Heart left ventricle (tissue), 16 donors: ENCODE measurements around the gene UBE2A. TPM values are rescaled to one million over a fixed set of nuclear protein-coding genes. Genes with fewer than 3 reads are reported as not detected.

Experiments used
- ATAC-seq, 4 donors: fragments of 200-7000 bp; cut with Tn5 transposase; one replicate each; pipeline ENCODE4 v1.9.1; 2020 to 2022; ENCODE audit warnings: moderate library complexity in 4 of 4, mild to moderate bottlenecking in 3 of 4, moderate number of reproducible peaks in 1 of 4
- DNase-seq, 5 donors: peaks; one replicate each; pipeline ENCODE4 v3.0.0-alpha.2; 2020
- H3K27ac ChIP-seq, 12 donors: fragments of 200-600 bp; sonication (generic) in 4 of 12; one replicate each; pipeline versions ENCODE4 v1.5.0 to v1.8.0; 2016 to 2022; ENCODE audit warnings: mild to moderate bottlenecking in 2 of 12
- H3K27me3 ChIP-seq, 9 donors: fragments of 200-600 bp; sonication (generic) in 2 of 9; one replicate each; pipeline versions ENCODE4 v1.5.1 to v1.8.0; 2016 to 2022; ENCODE audit warnings: mild to moderate bottlenecking in 3 of 9
- H3K36me3 ChIP-seq, 9 donors: fragments of 200-600 bp; sonication (generic) in 2 of 9; one replicate each; pipeline versions ENCODE4 v1.5.0 to v1.8.0; 2018 to 2022; ENCODE audit warnings: mild to moderate bottlenecking in 2 of 9
- H3K4me1 ChIP-seq, 12 donors: fragments of 200-600 bp; sonication (generic) in 4 of 12; one replicate each; pipeline versions ENCODE4 v1.5.0 to v1.8.0; 2016 to 2022; ENCODE audit warnings: mild to moderate bottlenecking in 3 of 12
- H3K4me3 ChIP-seq, 12 donors: fragments of 200-600 bp; sonication (generic) in 4 of 12; one replicate each; pipeline versions ENCODE4 v1.5.0 to v1.8.0; 2017 to 2022; ENCODE audit warnings: mild to moderate bottlenecking in 9 of 12, moderate library complexity in 4 of 12
- H3K9me3 ChIP-seq, 12 donors: fragments of 200-600 bp; sonication (generic) in 4 of 12; one replicate each; pipeline versions ENCODE4 v1.5.0 to v1.8.0; 2016 to 2022; ENCODE audit warnings: mild to moderate bottlenecking in 1 of 12
- POLR2A ChIP-seq, 2 donors: fragments of 450-650 bp; IDR thresholded peaks; one replicate each; pipeline ENCODE4 v1.6.1; 2017; ENCODE audit warnings: antibody characterized with exemption in 2 of 2, mild to moderate bottlenecking in 2 of 2, moderate library complexity in 2 of 2
- WGBS, 4 donors: extraction: QIAGEN DNeasy Blood & Tissue Kit in 2 of 4; methylation state at CpG; one replicate each; pipeline versions ENCODE4 v1.1.5 to v1.1.7; 2013 to 2018; 5-methylcytosine and 5-hydroxymethylcytosine counted together
- intact Hi-C, 10 donors: fragments of 100-400 bp; cut with DNase I; formaldehyde crosslinking; loops; one replicate each; pipeline versions ENCODE4 v1.11.1 to v1.14.2; 2022
- long read RNA-seq, 3 donors: library from polyadenylated mRNA; unstranded; transcript quantifications; one replicate each; pipeline ENCODE4 v2.0.0, GENCODE V29; 2020 to 2021
- polyA plus RNA-seq, 2 donors: library from polyadenylated mRNA; stranded (reverse); fragments of 200-250 nt; gene quantifications; one replicate each; pipeline ENCODE4 v1.2.3, GENCODE V29; 2013
- total RNA-seq, 9 donors: library from RNA; depleted of rRNA in 2 of 9; stranded (reverse); fragments of >200 nt in 2 of 9; fragmentation: NEBNext Ultra II Directional in 3 of 9; extraction: Animal tissue kit (Norgen Biotek cat#: 25700) in 3 of 9; gene quantifications; one replicate each; pipeline versions ENCODE4 v1.1.0 to v1.2.4, GENCODE V29; 2016 to 2023
- TF ChIP-seq, protein P1 (sequence below), 12 donors: fragments of 200-600 bp; sonication (generic) in 4 of 12; IDR thresholded peaks; one replicate each; pipeline versions ENCODE4 v1.5.0 to v1.8.0; 2018 to 2022; ENCODE audit warnings: antibody characterized with exemption in 12 of 12, mild to moderate bottlenecking in 5 of 12
- donor health status: ischemic (EF 13 %, LVEDD 7.1; RV severe dilation, severe dysfunction).
- donor health status: healthy with polysubstance abuse.
- donor health status: DM: no; HTN: yes; CAD: no.
- donor health status: DM: no; HTN: no; CAD: no.
- donor health status: ischemic (EF 25% LVEDD 6.9; RV normal size, moderate dysfunction).
- donor health status: ischemic (EF 25% LVEDD 5.7; RV mildly dilated, moderate dysfunction).
- donor health status: healthy.
- donor health status: DM: yes; HTN: yes; CAD: no.
- donor health status: ischemic (EF 35%, LVEDD 5.7; RV mildly dilated, moderate dysfunction).
- donor health status: nonischemic (EF 11% LVEDD 7.7; RV severe dilation, severe dysfunction).
- donor health status: DM: yes; HTN: yes; CAD: no.
- donor health status: PGD.
- donor health status: ischemic (EF 29% LVEDD 5.4; RV normal size, mild dysfunction).
- donor health status: nonischemic (EF 23%, LVEDD 6.1; RV moderate dilation, normal function).

The UBE2A gene
- 10 to 100 TPM; 37.3 to 72.4 (median 65.5) TPM for total RNA-seq
- 10 to 100 TPM; 51.5 to 86.2 TPM for polyA plus RNA-seq
- long read RNA-seq, donor 1, transcript UBE2A-207 (5 exons, 934 nt): minor isoform, 5 of 83 reads
- long read RNA-seq, donor 1, transcript UBE2A-202 (6 exons, 1,874 nt): major isoform, 66 of 83 reads
- long read RNA-seq, donor 1, partial matches to known transcripts: 5 of 83 reads
- long read RNA-seq, donor 1, other reads (novel, unspliced or antisense): 4 of 83 reads
- long read RNA-seq, donor 2, transcript UBE2A-207 (5 exons, 934 nt): minor isoform, 24 of 217 reads
- long read RNA-seq, donor 2, transcript UBE2A-202 (6 exons, 1,874 nt): major isoform, 169 of 217 reads
- long read RNA-seq, donor 2, partial matches to known transcripts: 14 of 217 reads
- long read RNA-seq, donor 2, other reads (novel, unspliced or antisense): 8 of 217 reads
- long read RNA-seq, donor 3, transcript UBE2A-207 (5 exons, 934 nt): minor isoform, 6 of 86 reads
- long read RNA-seq, donor 3, transcript UBE2A-202 (6 exons, 1,874 nt): major isoform, 65 of 86 reads
- long read RNA-seq, donor 3, partial matches to known transcripts: 6 of 86 reads
- long read RNA-seq, donor 3, other reads (novel, unspliced or antisense): 3 of 86 reads

DNA sequence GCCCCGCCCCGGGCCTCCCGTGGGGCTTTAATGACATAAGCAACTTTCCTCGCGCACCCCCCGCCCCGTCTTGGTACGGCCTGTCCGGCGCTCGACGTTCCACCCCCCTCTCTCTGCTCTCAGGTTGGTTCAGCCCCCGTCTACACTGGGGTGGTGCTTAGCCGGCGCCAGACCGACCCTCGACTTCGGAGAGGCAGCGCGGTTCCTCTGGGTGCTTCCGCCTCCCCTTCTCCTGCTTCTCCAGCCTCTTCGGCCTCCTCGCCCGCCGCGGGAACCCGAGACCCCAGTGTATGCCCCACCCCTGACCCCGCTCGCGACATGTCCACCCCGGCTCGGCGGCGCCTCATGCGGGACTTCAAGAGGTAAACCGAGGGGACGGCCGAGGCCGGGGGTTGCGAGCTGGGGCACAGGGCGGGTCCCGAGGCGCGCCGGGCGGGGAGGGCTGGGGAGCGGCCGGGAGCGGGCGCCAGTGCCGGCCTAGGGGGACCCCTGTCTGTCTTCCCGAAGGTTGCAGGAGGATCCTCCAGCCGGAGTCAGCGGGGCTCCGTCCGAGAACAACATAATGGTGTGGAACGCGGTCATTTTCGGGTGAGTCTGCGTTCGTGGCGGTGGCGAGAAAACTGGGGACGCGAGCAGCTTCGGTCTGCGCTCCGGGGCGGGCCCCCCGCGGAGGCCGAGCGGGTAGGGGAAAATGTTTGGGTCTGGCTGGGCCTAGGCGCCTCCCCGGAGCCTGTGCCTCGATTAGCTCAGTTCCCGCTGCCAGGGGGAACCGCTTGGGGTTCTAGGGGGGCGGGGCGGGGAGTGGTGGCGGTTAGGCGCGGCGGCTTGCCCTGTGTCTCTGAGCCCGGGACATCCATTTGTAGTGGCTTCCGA, at the start of gene UBE2A:
UBE2A (plus strand) TSS at position 170 of the 873 bp plus-strand sequence; CDS start at position 319, 149 bp downstream.
- 1 to 43% (median 9%) methylated on average over 18 to 86 of the region's 86 CpGs for WGBS, 4 donors
- peak within 1 kb of the TSS; percentile 39 to 88 (median 79) for H3K4me3 ChIP-seq
- H3K9me3 ChIP-seq: no peaks in the 10 kb centered on the region
- peaks cover 0 to 7% (median 0%) of the 10 kb centered on the region in 9 donors for H3K27me3 ChIP-seq
- intact Hi-C loops: loop anchor here in 4 of 10 donors (1.0 to 10.0 kb wide), 5 partner anchors 9 to 90 kb away; partner anchors contain the start of genes STEEP1 (in 2 of the 4) and NKRF (in 1 of the 4)
- ATAC-seq: peak; percentile 94 to 98 (median 96)
- H3K36me3 ChIP-seq: peaks cover 0 to 17% (median 4%) of the 10 kb centered on the region in 9 donors
- H3K4me1 ChIP-seq: peaks cover 0 to 22% (median 8%) of the 10 kb centered on the region in 12 donors
- peak within 1 kb of the TSS; percentile 89 to 96 (median 93) for H3K27ac ChIP-seq
- TF ChIP-seq, protein P1, sequence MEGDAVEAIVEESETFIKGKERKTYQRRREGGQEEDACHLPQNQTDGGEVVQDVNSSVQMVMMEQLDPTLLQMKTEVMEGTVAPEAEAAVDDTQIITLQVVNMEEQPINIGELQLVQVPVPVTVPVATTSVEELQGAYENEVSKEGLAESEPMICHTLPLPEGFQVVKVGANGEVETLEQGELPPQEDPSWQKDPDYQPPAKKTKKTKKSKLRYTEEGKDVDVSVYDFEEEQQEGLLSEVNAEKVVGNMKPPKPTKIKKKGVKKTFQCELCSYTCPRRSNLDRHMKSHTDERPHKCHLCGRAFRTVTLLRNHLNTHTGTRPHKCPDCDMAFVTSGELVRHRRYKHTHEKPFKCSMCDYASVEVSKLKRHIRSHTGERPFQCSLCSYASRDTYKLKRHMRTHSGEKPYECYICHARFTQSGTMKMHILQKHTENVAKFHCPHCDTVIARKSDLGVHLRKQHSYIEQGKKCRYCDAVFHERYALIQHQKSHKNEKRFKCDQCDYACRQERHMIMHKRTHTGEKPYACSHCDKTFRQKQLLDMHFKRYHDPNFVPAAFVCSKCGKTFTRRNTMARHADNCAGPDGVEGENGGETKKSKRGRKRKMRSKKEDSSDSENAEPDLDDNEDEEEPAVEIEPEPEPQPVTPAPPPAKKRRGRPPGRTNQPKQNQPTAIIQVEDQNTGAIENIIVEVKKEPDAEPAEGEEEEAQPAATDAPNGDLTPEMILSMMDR (IDR thresholded peaks at IDR 0.05): peak; percentile 15 to 61 (median 40)
- TF ChIP-seq POLR2A (IDR thresholded peaks at IDR 0.05): peak; percentile 2 to 82
- peak; percentile 92 to 95 (median 92) for DNase-seq

- Histone ChIP-seq H3K4me1 (peaks cover 0 to 11% (median 0%) of the 10 kb centered on the region in 12 donors), H3K27me3 (no peaks in the 10 kb centered on the region), H3K27ac (peak overlapping the region in 4 of 12 donors; percentile 4 to 46 (median 34)), H3K9me3 (no peaks in the 10 kb centered on the region), H3K4me3 (no peak overlapping the region), H3K36me3 (no peaks in the 10 kb centered on the region)
- DNase-seq (peak in 1 of 5 donors; percentile 9), ATAC-seq (peak in 1 of 4 donors; percentile 39)
- WGBS, 4 donors: 70 to 87% (median 76%) methylated on average over 9 of the region's 9 CpGs
- intact Hi-C loops: loop anchor here in 1 of 10 donors (10.0 kb wide), 1 partner anchor 205 kb away; no protein-coding TSS in a partner anchor
- TF ChIP-seq, protein P1 (IDR thresholded peaks at IDR 0.05): no peak
- TF ChIP-seq POLR2A (IDR thresholded peaks at IDR 0.05): no peak
Observed at GRCh38 chrX:119529345-119530276, 44.8 kb upstream of the UBE2A start.

DNA sequence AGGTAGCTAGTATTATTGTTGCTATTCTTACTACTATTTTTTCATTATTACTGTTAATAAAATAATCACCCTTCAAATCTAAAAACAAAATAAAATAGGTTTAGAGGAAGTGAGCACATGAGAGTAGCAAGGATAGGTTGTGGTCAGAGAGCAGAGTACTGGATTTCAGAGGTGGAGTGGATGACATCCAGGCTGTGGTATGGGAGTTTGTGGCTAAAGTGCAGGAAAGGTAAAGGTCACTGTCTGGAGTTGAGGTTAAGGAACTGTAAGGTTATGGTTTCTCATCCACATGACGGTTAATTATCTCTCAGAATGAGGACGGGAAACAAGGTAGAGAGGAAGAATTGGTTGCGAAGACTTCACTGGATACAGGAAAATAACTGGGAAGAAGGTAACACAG, 36.9 kb upstream of the UBE2A start:
- no peak for TF ChIP-seq POLR2A (IDR thresholded peaks at IDR 0.05)
- TF ChIP-seq, protein P1 (IDR thresholded peaks at IDR 0.05): no peak
- Histone ChIP-seq H3K27me3 (no peaks in the 10 kb centered on the region), H3K27ac (no peak overlapping the region), H3K4me1 (peaks cover 0 to 4% (median 0%) of the 10 kb centered on the region in 12 donors), H3K4me3 (no peak overlapping the region), H3K9me3 (no peaks in the 10 kb centered on the region), H3K36me3 (peaks cover 0 to 47% (median 13%) of the 10 kb centered on the region in 9 donors)
- 54 to 93% (median 64%) methylated on average over 3 of the region's 3 CpGs for WGBS, 4 donors
- DNase-seq: no peak
- intact Hi-C loops: no loop called here
- ATAC-seq: no peak
